A549 (cell line): ENCODE results near the gene UBE2E3.

Experiments used
- ATOH8 ChIP-seq: fragments of 250-450 bp; sonication (Bioruptor Pico); IDR thresholded peaks from 2 replicates; pipeline ENCODE4 v1.5.0; 2020; ENCODE audit warnings: low read depth, mild to moderate bottlenecking, moderate library complexity
- CTCF ChIP-seq: fragments of >200 bp; sonication (Bioruptor Twin); formaldehyde crosslinking; IDR thresholded peaks from 3 replicates; pipeline ENCODE4 v1.5.1; 2016
- E2F6 ChIP-seq: IDR thresholded peaks from 2 replicates; pipeline ENCODE4 v1.6.1; 2012; ENCODE audit warnings: low read depth, borderline replicate concordance
- ESRRA ChIP-seq: fragments of 150-350 bp; IDR thresholded peaks from 2 replicates; pipeline ENCODE4 v1.6.1; 2014; ENCODE audit warnings: mild to moderate bottlenecking, low read length, borderline replicate concordance
- MAX ChIP-seq: IDR thresholded peaks from 2 replicates; pipeline ENCODE4 v1.6.1; 2012
- MAZ ChIP-seq: fragments of 150-350 bp; IDR thresholded peaks from 2 replicates; pipeline ENCODE4 v1.6.1; 2014; ENCODE audit warnings: antibody characterized with exemption, low read depth, low read length, borderline replicate concordance
- NR3C1 ChIP-seq: fragments of >200 bp; sonication (Bioruptor Twin); formaldehyde crosslinking; IDR thresholded peaks from 3 replicates; pipeline ENCODE4 v1.6.1; 2017
- POLR2A ChIP-seq: IDR thresholded peaks from 2 replicates; pipeline ENCODE4 v1.6.1; 2012; ENCODE audit warnings: mild to moderate bottlenecking, low read length

- no peak for TF ChIP-seq ATOH8 (CRISPR knock-in tag)
- TF ChIP-seq MAX: no peak
- TF ChIP-seq NR3C1: no peak
- no peak for TF ChIP-seq E2F6
- no peak for TF ChIP-seq CTCF
- TF ChIP-seq MAZ: no peak
- TF ChIP-seq ESRRA: no peak
- no peak for TF ChIP-seq POLR2A
Observed at GRCh38 chr2:181025004-181025403, 44.6 kb downstream of the UBE2E3 start.
